Endothelial cell of umbilical vein (primary cell): ENCODE measurements around the gene FHIT. TPM values are rescaled to one million over a fixed set of nuclear protein-coding genes. Genes with fewer than 3 reads are reported as not detected.

ENCODE experiments used
- BruUV-seq: library from RNA; stranded (reverse); fragments of 400-500 nt; replicated peaks from 2 replicates; lab custom pipeline; 2021; lab: Mats Ljungman, UMichigan
- CTCF ChIA-PET: fragments of 300-600, 350-600 bp; sonication (Branson Sonifier 250); formaldehyde crosslinking; loops from one replicate; lab custom pipeline; 2021; ENCODE audit warnings: antibody characterized with exemption, inconsistent platforms; lab: Charles Lee
- POLR2A ChIA-PET: fragments of 300-600, 350-600 bp; sonication (Branson Sonifier 250); formaldehyde crosslinking; loops from one replicate; lab custom pipeline; 2021; ENCODE audit warnings: antibody characterized with exemption, inconsistent platforms; lab: Charles Lee
- DNase-seq: peaks from one replicate; pipeline ENCODE4 v3.0.0-alpha.2; 2011; ENCODE audit warnings: low read depth, low spot score
- FAIRE-seq: peaks from 2 replicates; lab custom pipeline; 2011; peaks lifted over from hg19 to GRCh38; lab: Jason Lieb, UNC
- H2AFZ ChIP-seq: 2 replicates; pipeline ENCODE4 v1.6.0; 2012; ENCODE audit warnings: low read depth, low read length, control low read depth, inconsistent platforms
- H3K27ac ChIP-seq: 2 replicates; pipeline ENCODE4 v1.5.1; 2011; ENCODE audit warnings: low read depth, mild to moderate bottlenecking, control low read depth, low read length, moderate library complexity; ENCODE audit not compliant: insufficient read depth
- H3K27me3 ChIP-seq, 2 experiments: 2 replicates each; pipeline versions ENCODE4 v1.6.0 to v1.6.1; 2011; ENCODE audit warnings: low read length in 2 of 2, mixed read lengths in 1 of 2; ENCODE audit not compliant: control insufficient read depth in 2 of 2, insufficient read depth in 2 of 2
- H3K36me3 ChIP-seq, 2 experiments: 2 replicates in 1 of 2; 3 replicates in 1 of 2; pipeline ENCODE4 v1.5.1; 2011; ENCODE audit warnings: low read length in 2 of 2, mild to moderate bottlenecking in 1 of 2, moderate library complexity in 1 of 2; ENCODE audit not compliant: control insufficient read depth in 2 of 2, insufficient read depth in 2 of 2; ENCODE audit errors: extremely low read depth in 1 of 2
- H3K4me1 ChIP-seq: 3 replicates; pipeline ENCODE4 v1.5.1; 2011; ENCODE audit warnings: mild to moderate bottlenecking, low read length; ENCODE audit not compliant: control insufficient read depth, insufficient read depth; ENCODE audit errors: extremely low read depth
- H3K4me2 ChIP-seq: 2 replicates; pipeline ENCODE4 v1.6.1; 2011; ENCODE audit warnings: low read length, control low read depth, mixed read lengths; ENCODE audit not compliant: insufficient read depth
- H3K4me3 ChIP-seq, 3 experiments: fragments of 200-600 bp in 1 of 3; sonication (generic), shearing (Covaris generic) in 1 of 3; replicated peaks in 1 of 3; 2 replicates each; pipeline ENCODE4 v1.5.1; 2011 to 2016; ENCODE audit warnings: control low read depth in 3 of 3, low read length in 3 of 3, mild to moderate bottlenecking in 2 of 3, inconsistent platforms in 1 of 3, low read depth in 1 of 3, moderate library complexity in 1 of 3; ENCODE audit not compliant: insufficient read depth in 1 of 3
- H3K79me2 ChIP-seq: 2 replicates; pipeline ENCODE4 v1.6.0; 2012; ENCODE audit warnings: low read length, inconsistent platforms; ENCODE audit not compliant: control insufficient read depth, insufficient read depth
- H3K9ac ChIP-seq: replicated peaks from 2 replicates; pipeline ENCODE3; 2011; ENCODE audit warnings: low read length, control low read depth; ENCODE audit not compliant: insufficient read depth; ENCODE audit errors: extremely low read depth
- H3K9me1 ChIP-seq: replicated peaks from 3 replicates; pipeline ENCODE4 v1.6.0; 2011; ENCODE audit warnings: mild to moderate bottlenecking, low read length; ENCODE audit not compliant: control insufficient read depth, insufficient read depth; ENCODE audit errors: extremely low read depth
- H3K9me3 ChIP-seq: replicated peaks from 2 replicates; pipeline ENCODE4 v1.5.1; 2012; ENCODE audit warnings: low read length, inconsistent platforms; ENCODE audit not compliant: control insufficient read depth, insufficient read depth
- H4K20me1 ChIP-seq: replicated peaks from 2 replicates; pipeline ENCODE3; 2011; ENCODE audit warnings: mild to moderate bottlenecking, low read length; ENCODE audit not compliant: control insufficient read depth, insufficient read depth; ENCODE audit errors: extremely low read depth
- CTCF ChIP-seq, 2 donors: IDR thresholded peaks; 1 replicate in 1 of 2; 2 replicates in 1 of 2; pipeline ENCODE4 v1.5.1; 2011; ENCODE audit warnings: low read length in 2 of 2, mild to moderate bottlenecking in 2 of 2, moderate library complexity in 2 of 2, control low read depth in 1 of 2, inconsistent platforms in 1 of 2, low read depth in 1 of 2; ENCODE audit not compliant: insufficient read depth in 1 of 2; ENCODE audit errors: extremely low read depth in 1 of 2
- EZH2 ChIP-seq: IDR thresholded peaks from 2 replicates; pipeline ENCODE4 v1.6.1; 2012; ENCODE audit warnings: borderline replicate concordance, low read depth, mild to moderate bottlenecking, moderate library complexity, low read length, inconsistent platforms; ENCODE audit not compliant: severe bottlenecking
- FOS ChIP-seq: IDR thresholded peaks from 2 replicates; pipeline ENCODE4 v1.6.1; 2011; ENCODE audit warnings: mild to moderate bottlenecking, low read length, moderate library complexity, borderline replicate concordance; ENCODE audit not compliant: insufficient read depth
- GATA2 ChIP-seq: IDR thresholded peaks from 2 replicates; pipeline ENCODE4 v1.7.0; 2011; ENCODE audit warnings: low read depth, mild to moderate bottlenecking, moderate library complexity, mixed read lengths, low read length; ENCODE audit not compliant: insufficient read length, insufficient read depth
- JUN ChIP-seq: IDR thresholded peaks from 2 replicates; pipeline ENCODE4 v1.6.1; 2011; ENCODE audit warnings: borderline replicate concordance, low read depth; ENCODE audit not compliant: insufficient read length, insufficient read depth
- MAX ChIP-seq: IDR thresholded peaks from 2 replicates; pipeline ENCODE4 v1.6.1; 2011; ENCODE audit not compliant: insufficient read depth, insufficient read length
- MYC ChIP-seq: IDR thresholded peaks from one replicate; pipeline ENCODE4 v1.6.1; 2011; ENCODE audit warnings: mild to moderate bottlenecking, low read depth, low read length
- POLR2A ChIP-seq: IDR thresholded peaks from 2 replicates; pipeline ENCODE4 v1.6.1; 2012; ENCODE audit warnings: low read depth, mild to moderate bottlenecking, control low read depth, low read length
- POLR2AphosphoS5 ChIP-seq: IDR thresholded peaks from 2 replicates; pipeline ENCODE4 v1.6.1; 2012; ENCODE audit warnings: low read depth, mild to moderate bottlenecking, control low read depth, low read length, moderate library complexity; ENCODE audit not compliant: insufficient read depth
- dilution Hi-C: fragments of 300-500 bp; cut with MboI; formaldehyde crosslinking; loops from one replicate; pipeline ENCODE4 v1.15.0; 2019; ENCODE audit warnings: low sequenced_read_pairs; ENCODE audit not compliant: extremely low pct_ligation_motif_present
- intact Hi-C: fragments of 100-400 bp; cut with micrococcal nuclease; formaldehyde crosslinking; loops from one replicate; pipeline ENCODE4 v1.10.0; 2022
- polyA plus RNA-seq, 4 experiments: library from polyadenylated mRNA; depleted of rRNA in 3 of 4; stranded (reverse) in 3 of 4; unstranded in 1 of 4; fragments of >200 nt; gene quantifications; 2 replicates each; pipeline versions ENCODE4 v1.2.1 to v1.2.3, GENCODE V29; 2011 to 2012; ENCODE audit warnings: missing spikeins in 1 of 4
- total RNA-seq: library from RNA; stranded (reverse); gene quantifications from 2 replicates; pipeline ENCODE4 v1.2.3, GENCODE V29; 2021

Gene FHIT
- total and polyA plus RNA-seq, 2 donors (not counting 3 experiments of a cell fraction or from before 2014, with no cell fraction given) = 0.47 to 2.2 TPM

DNA sequence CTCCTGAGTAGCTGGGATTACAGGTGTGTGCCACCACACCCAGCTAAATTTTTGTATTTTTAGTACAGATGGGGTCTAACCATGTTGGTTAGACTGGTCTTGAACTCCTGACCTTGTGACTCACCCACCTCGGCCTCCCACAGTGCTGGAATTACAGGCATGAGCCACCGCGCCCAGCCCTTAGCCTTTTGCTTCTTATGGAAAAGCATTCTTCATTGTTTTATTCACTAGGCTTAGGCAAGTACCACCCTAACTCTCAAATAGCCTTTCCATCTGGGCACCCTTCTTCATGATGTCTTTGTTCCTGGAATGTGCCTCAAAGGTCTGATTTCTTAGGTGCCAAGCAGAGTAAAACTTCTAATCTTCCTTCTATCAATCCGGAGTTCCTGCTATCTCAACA, 641.8 kb downstream of the FHIT start:
- H3K9ac ChIP-seq = no peak overlapping the region
- intact Hi-C loops = no loop called here
- no peak overlapping the region for H3K4me2 ChIP-seq
- no peaks in the 10 kb centered on the region for H4K20me1 ChIP-seq
- no peaks in the 10 kb centered on the region for H3K27me3 ChIP-seq
- H3K4me1 ChIP-seq = no peaks in the 10 kb centered on the region
- no TSS peak for BruUV-seq
- no peaks in the 10 kb centered on the region for H3K36me3 ChIP-seq
- DNase-seq (no peak), FAIRE-seq (no peak)
- ChIA-PET POLR2A (no interaction called here), CTCF (interaction anchor here (1.3 kb wide), 1 partner anchor 20 kb away, joined by 3 read pairs; no protein-coding TSS in a partner anchor)
- no peak overlapping the region for H2AFZ ChIP-seq
- no peaks in the 10 kb centered on the region for H3K79me2 ChIP-seq
- H3K4me3 ChIP-seq = no peak overlapping the region
- TF ChIP-seq JUN (no peak), POLR2AphosphoS5 (no peak), MYC (no peak), GATA2 (no peak), POLR2A (no peak), FOS (no peak), EZH2 (no peak), CTCF (IDR thresholded peaks at IDR 0.05; ENCODE audit: extremely low read depth in 1 of 2, insufficient read depth in 1 of 2, low read depth in 1 of 2, low read length in 2 of 2) (no peak), MAX (no peak)
- dilution Hi-C loops = no loop called here
- no peaks in the 10 kb centered on the region for H3K9me1 ChIP-seq
- no peak overlapping the region for H3K27ac ChIP-seq
- no peaks in the 10 kb centered on the region for H3K9me3 ChIP-seq
